ENCODE results near the gene AFAP1L1. TPM values are rescaled to one million over a fixed set of nuclear protein-coding genes. Genes with fewer than 3 reads are reported as not detected.
A peak's percentile ranks its signal among the peaks of the same experiment; 100 is the strongest.

Gene AFAP1L1
- total RNA-seq, 2 experiments from 2014 or later, result 0.18 to 0.55 TPM

GRCh38 chr5:149365418-149365817, 93.8 kb downstream of the AFAP1L1 start:
- POLR2A ChIA-PET, result no interaction called here
- CTCF ChIA-PET, result interaction anchor here (0.8 to 6.5 kb wide), 7 partner anchors 11 to 197 kb away, joined by 3 to 84 read pairs (median 3); partner anchors contain the start of gene PCYOX1L
- no peaks in the 10 kb centered on the region for H3K27me3 Mint-ChIP-seq
- ATAC-seq, result peak; percentile 45
- no peaks in the 10 kb centered on the region for H3K9me3 Mint-ChIP-seq (ENCODE audit: low read depth)
- no peak overlapping the region for H3K27ac Mint-ChIP-seq
- peaks cover 15% of the 10 kb centered on the region for H3K36me3 Mint-ChIP-seq (ENCODE audit: low read depth)
- H3K4me1 Mint-ChIP-seq, result peaks cover 14% of the 10 kb centered on the region
- no peak for DNase-seq
- H3K4me3 Mint-ChIP-seq, result no peak overlapping the region
- intact Hi-C loops (cut with DNase I, micrococcal nuclease), result loop anchor here in 1 of 2 experiments (5.0 kb wide), 2 partner anchors 67 to 197 kb away; no protein-coding TSS in a partner anchor

- no peaks in the 10 kb centered on the region for H3K27me3 Mint-ChIP-seq
- H3K4me1 Mint-ChIP-seq, result peaks cover 7% of the 10 kb centered on the region
- no peak overlapping the region for H3K27ac Mint-ChIP-seq
- DNase-seq, result no peak
- H3K9me3 Mint-ChIP-seq (ENCODE audit: low read depth), result no peaks in the 10 kb centered on the region
- no peak for ATAC-seq
- H3K36me3 Mint-ChIP-seq (ENCODE audit: low read depth), result peaks cover 11% of the 10 kb centered on the region
- POLR2A ChIA-PET, result no interaction called here
- CTCF ChIA-PET, result interaction anchor here (0.8 to 6.5 kb wide), 9 partner anchors 10 to 196 kb away, joined by 3 to 84 read pairs (median 5); partner anchors contain the start of gene PCYOX1L
- intact Hi-C loops (cut with DNase I, micrococcal nuclease), result loop anchor here in 1 of 2 experiments (5.0 kb wide), 2 partner anchors 66 to 196 kb away; no protein-coding TSS in a partner anchor
- H3K4me3 Mint-ChIP-seq, result no peak overlapping the region
Observed at GRCh38 chr5:149366169-149366729, 94.6 kb downstream of the AFAP1L1 start.

GRCh38 chr5:149367249-149367971, 95.8 kb downstream of the AFAP1L1 start:
- Mint-ChIP-seq H3K4me3 (no peak overlapping the region), H3K27ac (no peak overlapping the region), H3K4me1 (peaks cover 7% of the 10 kb centered on the region), H3K36me3 (ENCODE audit: low read depth) (peaks cover 11% of the 10 kb centered on the region), H3K27me3 (no peaks in the 10 kb centered on the region), H3K9me3 (ENCODE audit: low read depth) (no peaks in the 10 kb centered on the region)
- intact Hi-C loops (cut with DNase I, micrococcal nuclease), result loop anchor here in 1 of 2 experiments (5.0 kb wide), 2 partner anchors 65 to 195 kb away; no protein-coding TSS in a partner anchor
- ChIA-PET CTCF (interaction anchor here (0.6 to 6.5 kb wide), 27 partner anchors 7 to 572 kb away, joined by 3 to 84 read pairs (median 5); partner anchors contain the start of genes GRPEL2 and PCYOX1L), POLR2A (interaction anchor here (0.8 kb wide), 1 partner anchor 69 kb away, joined by 4 read pairs; no protein-coding TSS in a partner anchor)
- peak; percentile 71 for DNase-seq
- peak; percentile 65 for ATAC-seq

- intact Hi-C loops (cut with DNase I, micrococcal nuclease), result loop anchor here in 1 of 2 experiments (5.0 kb wide), 2 partner anchors 64 to 194 kb away; no protein-coding TSS in a partner anchor
- Mint-ChIP-seq H3K27ac (no peak overlapping the region), H3K4me3 (no peak overlapping the region), H3K36me3 (ENCODE audit: low read depth) (peaks cover 11% of the 10 kb centered on the region), H3K4me1 (peaks cover 7% of the 10 kb centered on the region), H3K27me3 (no peaks in the 10 kb centered on the region), H3K9me3 (ENCODE audit: low read depth) (no peaks in the 10 kb centered on the region)
- ChIA-PET POLR2A (interaction anchor here (0.8 kb wide), 1 partner anchor 70 kb away, joined by 4 read pairs; no protein-coding TSS in a partner anchor), CTCF (interaction anchor here (0.6 to 6.5 kb wide), 39 partner anchors 8 to 572 kb away, joined by 3 to 84 read pairs (median 4); partner anchors contain the start of genes GRPEL2 and PCYOX1L)
- ATAC-seq (no peak), DNase-seq (no peak)
Observed at GRCh38 chr5:149367972-149368645, 96.5 kb downstream of the AFAP1L1 start.

GRCh38 chr5:149370878-149371277, 99.2 kb downstream of the AFAP1L1 start:
- Mint-ChIP-seq H3K9me3 (ENCODE audit: low read depth) (no peaks in the 10 kb centered on the region), H3K27ac (no peak overlapping the region), H3K4me1 (peaks cover 7% of the 10 kb centered on the region), H3K4me3 (no peak overlapping the region), H3K27me3 (no peaks in the 10 kb centered on the region), H3K36me3 (ENCODE audit: low read depth) (peaks cover 11% of the 10 kb centered on the region)
- ChIA-PET POLR2A (no interaction called here), CTCF (interaction anchor here (0.6 to 5.1 kb wide), 23 partner anchors 9 to 228 kb away, joined by 3 to 29 read pairs (median 6); partner anchors contain the start of gene GRPEL2)
- ATAC-seq (no peak), DNase-seq (no peak)
- intact Hi-C loops (cut with DNase I, micrococcal nuclease), result loop anchor here (1.0 to 5.0 kb wide), 2 partner anchors 54 to 229 kb away; partner anchors contain the start of gene ABLIM3 (in 1 of the 2)

GRCh38 chr5:149371296-149371962, 99.8 kb downstream of the AFAP1L1 start:
- ATAC-seq (peak; percentile 97), DNase-seq (peak; percentile 83)
- no peaks in the 10 kb centered on the region for H3K9me3 Mint-ChIP-seq (ENCODE audit: low read depth)
- ChIA-PET POLR2A (no interaction called here), CTCF (interaction anchor here (0.5 to 3.3 kb wide), 42 partner anchors 9 to 593 kb away, joined by 3 to 26 read pairs (median 4); partner anchors contain the start of genes GRPEL2 and PCYOX1L)
- no peak overlapping the region for H3K27ac Mint-ChIP-seq
- no peak overlapping the region for H3K4me3 Mint-ChIP-seq
- peaks cover 11% of the 10 kb centered on the region for H3K36me3 Mint-ChIP-seq (ENCODE audit: low read depth)
- no peaks in the 10 kb centered on the region for H3K27me3 Mint-ChIP-seq
- H3K4me1 Mint-ChIP-seq, result peaks cover 7% of the 10 kb centered on the region
- intact Hi-C loops (cut with DNase I, micrococcal nuclease), result loop anchor here (1.0 to 5.0 kb wide), 2 partner anchors 54 to 229 kb away; partner anchors contain the start of gene ABLIM3 (in 1 of the 2)

- POLR2A ChIA-PET, result no interaction called here
- no peak overlapping the region for H3K4me3 Mint-ChIP-seq
- intact Hi-C loops (cut with DNase I, micrococcal nuclease), result loop anchor here in 1 of 2 experiments (5.0 kb wide), 1 partner anchor 230 kb away; the partner anchor contains the start of gene ABLIM3
Observed at GRCh38 chr5:149372076-149372795, 100.6 kb downstream of the AFAP1L1 start.

GRCh38 chr5:149372932-149373331, 101.3 kb downstream of the AFAP1L1 start:
- no peak overlapping the region for H3K4me3 Mint-ChIP-seq
- H3K4me1 Mint-ChIP-seq, result no peaks in the 10 kb centered on the region
- no peak for DNase-seq
- ATAC-seq, result no peak
- intact Hi-C loops (cut with DNase I, micrococcal nuclease), result loop anchor here in 1 of 2 experiments (5.0 kb wide), 1 partner anchor 231 kb away; the partner anchor contains the start of gene ABLIM3
- H3K9me3 Mint-ChIP-seq (ENCODE audit: low read depth), result no peaks in the 10 kb centered on the region
- H3K27me3 Mint-ChIP-seq, result no peaks in the 10 kb centered on the region
- peaks cover 9% of the 10 kb centered on the region for H3K36me3 Mint-ChIP-seq (ENCODE audit: low read depth)
- ChIA-PET POLR2A (no interaction called here), CTCF (interaction anchor here (0.7 to 3.3 kb wide), 23 partner anchors 9 to 575 kb away, joined by 3 to 26 read pairs (median 4); partner anchors contain the start of gene PCYOX1L)
- no peak overlapping the region for H3K27ac Mint-ChIP-seq

More at GRCh38 chr5:149372076-149372795, 100.6 kb downstream of the AFAP1L1 start:
- DNase-seq (no peak), ATAC-seq (no peak)
- H3K4me1 Mint-ChIP-seq, result peaks cover 4% of the 10 kb centered on the region
- peaks cover 11% of the 10 kb centered on the region for H3K36me3 Mint-ChIP-seq (ENCODE audit: low read depth)
- CTCF ChIA-PET, result interaction anchor here (0.5 to 3.3 kb wide), 43 partner anchors 10 to 592 kb away, joined by 3 to 26 read pairs (median 4); partner anchors contain the start of gene PCYOX1L
- no peaks in the 10 kb centered on the region for H3K9me3 Mint-ChIP-seq (ENCODE audit: low read depth)
- no peak overlapping the region for H3K27ac Mint-ChIP-seq
- H3K27me3 Mint-ChIP-seq, result no peaks in the 10 kb centered on the region

GRCh38 chr5:149374303-149374702, 102.6 kb downstream of the AFAP1L1 start:
- ChIA-PET CTCF (interaction anchor here (1.1 to 3.2 kb wide), 4 partner anchors 14 to 59 kb away, joined by 4 to 24 read pairs (median 7); no protein-coding TSS in a partner anchor), POLR2A (interaction anchor here (0.6 kb wide), 1 partner anchor 13 kb away, joined by 3 read pairs; no protein-coding TSS in a partner anchor)
- intact Hi-C loops (cut with DNase I, micrococcal nuclease), result loop anchor here in 1 of 2 experiments (5.0 kb wide), 1 partner anchor 232 kb away; the partner anchor contains the start of gene ABLIM3
- Mint-ChIP-seq H3K27me3 (no peaks in the 10 kb centered on the region), H3K27ac (no peak overlapping the region), H3K36me3 (ENCODE audit: low read depth) (peaks cover 2% of the 10 kb centered on the region), H3K4me3 (no peak overlapping the region), H3K9me3 (ENCODE audit: low read depth) (no peaks in the 10 kb centered on the region), H3K4me1 (no peaks in the 10 kb centered on the region)
- ATAC-seq (no peak), DNase-seq (no peak)

Measured in activated CD4-positive, alpha-beta T cell treated with anti-CD3 and anti-CD28 coated beads for 36 hours (primary cell).